Progenitor cell of endocrine pancreas (in vitro differentiated cells): ENCODE measurements around the gene ADGRA3. TPM values are rescaled to one million over a fixed set of nuclear protein-coding genes. Genes with fewer than 3 reads are reported as not detected.

Source experiments
- DNase-seq: peaks from one replicate; pipeline ENCODE4 v3.0.0; 2021; ENCODE audit warnings: low spot score; ENCODE audit not compliant: unreplicated experiment
- H3K27ac Mint-ChIP-seq: 2 replicates; pipeline ENCODE4 v1.8.0; 2021; ENCODE audit warnings: mild to moderate bottlenecking, moderate library complexity, mixed read lengths
- H3K27me3 Mint-ChIP-seq: 2 replicates; pipeline ENCODE4 v1.8.0; 2021; ENCODE audit warnings: mixed read lengths
- H3K36me3 Mint-ChIP-seq: 2 replicates; pipeline ENCODE4 v1.8.0; 2022; ENCODE audit warnings: mixed read lengths; ENCODE audit not compliant: insufficient read depth
- H3K4me1 Mint-ChIP-seq: 2 replicates; pipeline ENCODE4 v1.8.0; 2021; ENCODE audit warnings: low read depth, mixed read lengths
- H3K4me3 Mint-ChIP-seq: 2 replicates; pipeline ENCODE4 v1.8.0; 2021; ENCODE audit warnings: low read depth, mild to moderate bottlenecking, moderate library complexity, mixed read lengths
- H3K9me3 Mint-ChIP-seq: 2 replicates; pipeline ENCODE4 v1.8.0; 2021; ENCODE audit warnings: low read depth, mixed read lengths
- total RNA-seq: library from RNA; stranded (reverse); gene quantifications from 2 replicates; pipeline ENCODE4 v1.2.1, GENCODE V29; 2021
- TF ChIP-seq, protein P1 (sequence below): fragments of 200-600 bp; sonication (generic); IDR thresholded peaks from one replicate; pipeline ENCODE4 v1.5.0; 2021; ENCODE audit warnings: antibody characterized with exemption, mild to moderate bottlenecking; ENCODE audit not compliant: unreplicated experiment

Gene ADGRA3
- total RNA-seq, 1 donor from 2014 or later, result 127 TPM

GRCh38 chr4:22460266-22460665 is 55.6 kb downstream of the ADGRA3 start:
- H3K4me3 Mint-ChIP-seq, result peak overlapping the region; percentile 41
- no peaks in the 10 kb centered on the region for H3K27me3 Mint-ChIP-seq
- no peak for DNase-seq
- no peaks in the 10 kb centered on the region for H3K9me3 Mint-ChIP-seq
- peak overlapping the region; percentile 97 for H3K27ac Mint-ChIP-seq
- peaks cover 67% of the 10 kb centered on the region for H3K4me1 Mint-ChIP-seq
- TF ChIP-seq, protein P1, sequence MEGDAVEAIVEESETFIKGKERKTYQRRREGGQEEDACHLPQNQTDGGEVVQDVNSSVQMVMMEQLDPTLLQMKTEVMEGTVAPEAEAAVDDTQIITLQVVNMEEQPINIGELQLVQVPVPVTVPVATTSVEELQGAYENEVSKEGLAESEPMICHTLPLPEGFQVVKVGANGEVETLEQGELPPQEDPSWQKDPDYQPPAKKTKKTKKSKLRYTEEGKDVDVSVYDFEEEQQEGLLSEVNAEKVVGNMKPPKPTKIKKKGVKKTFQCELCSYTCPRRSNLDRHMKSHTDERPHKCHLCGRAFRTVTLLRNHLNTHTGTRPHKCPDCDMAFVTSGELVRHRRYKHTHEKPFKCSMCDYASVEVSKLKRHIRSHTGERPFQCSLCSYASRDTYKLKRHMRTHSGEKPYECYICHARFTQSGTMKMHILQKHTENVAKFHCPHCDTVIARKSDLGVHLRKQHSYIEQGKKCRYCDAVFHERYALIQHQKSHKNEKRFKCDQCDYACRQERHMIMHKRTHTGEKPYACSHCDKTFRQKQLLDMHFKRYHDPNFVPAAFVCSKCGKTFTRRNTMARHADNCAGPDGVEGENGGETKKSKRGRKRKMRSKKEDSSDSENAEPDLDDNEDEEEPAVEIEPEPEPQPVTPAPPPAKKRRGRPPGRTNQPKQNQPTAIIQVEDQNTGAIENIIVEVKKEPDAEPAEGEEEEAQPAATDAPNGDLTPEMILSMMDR, result no peak
- peaks cover 5% of the 10 kb centered on the region for H3K36me3 Mint-ChIP-seq

GRCh38 chr4:22458098-22458497 is 57.8 kb downstream of the ADGRA3 start:
- Mint-ChIP-seq H3K4me1 (peaks cover 79% of the 10 kb centered on the region), H3K4me3 (peak overlapping the region; percentile 8), H3K27me3 (no peaks in the 10 kb centered on the region), H3K27ac (peak overlapping the region; percentile 97), H3K36me3 (peaks cover 4% of the 10 kb centered on the region), H3K9me3 (no peaks in the 10 kb centered on the region)
- TF ChIP-seq, protein P1, result no peak
- no peak for DNase-seq

DNA sequence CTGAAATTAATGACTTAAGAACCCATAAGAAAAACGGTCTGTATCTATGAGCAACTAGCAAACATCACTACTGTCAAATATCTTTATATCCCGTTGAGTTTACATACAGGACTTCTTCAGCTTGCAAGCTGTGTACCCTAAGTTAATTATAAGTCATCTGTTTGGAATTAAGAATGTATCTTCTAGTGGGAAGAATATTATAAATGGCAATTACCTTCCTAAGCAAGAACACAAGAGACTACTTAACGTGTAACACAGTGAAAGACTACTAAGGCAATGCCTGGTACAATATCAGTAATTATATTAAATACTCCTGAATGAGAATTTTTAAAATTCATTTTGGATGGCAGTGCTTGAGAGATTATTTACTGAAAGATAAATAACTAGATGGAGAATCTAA is 58.5 kb downstream of the ADGRA3 start:
- H3K4me3 Mint-ChIP-seq, result no peak overlapping the region

GRCh38 chr4:22456291-22456690 is 59.6 kb downstream of the ADGRA3 start:
- Mint-ChIP-seq H3K4me1 (peaks cover 77% of the 10 kb centered on the region), H3K27me3 (no peaks in the 10 kb centered on the region), H3K4me3 (no peak overlapping the region), H3K9me3 (no peaks in the 10 kb centered on the region), H3K36me3 (peaks cover 13% of the 10 kb centered on the region), H3K27ac (peak overlapping the region; percentile 25)
- no peak for DNase-seq
- TF ChIP-seq, protein P1, result no peak

More for the DNA sequence above, 58.5 kb downstream of the ADGRA3 start:
- Mint-ChIP-seq H3K4me1 (peaks cover 79% of the 10 kb centered on the region), H3K36me3 (peaks cover 7% of the 10 kb centered on the region), H3K9me3 (no peaks in the 10 kb centered on the region), H3K27ac (no peak overlapping the region), H3K27me3 (no peaks in the 10 kb centered on the region)
- TF ChIP-seq, protein P1, result no peak
- no peak for DNase-seq

GRCh38 chr4:22454955-22455354 is 60.9 kb downstream of the ADGRA3 start:
- Mint-ChIP-seq H3K9me3 (no peaks in the 10 kb centered on the region), H3K27me3 (no peaks in the 10 kb centered on the region), H3K4me3 (no peak overlapping the region), H3K27ac (peak overlapping the region; percentile 79), H3K36me3 (peaks cover 17% of the 10 kb centered on the region), H3K4me1 (peaks cover 65% of the 10 kb centered on the region)
- TF ChIP-seq, protein P1, result no peak
- no peak for DNase-seq
